Measurements from ENCODE around the gene PSTPIP1. TPM values are rescaled to one million over a fixed set of nuclear protein-coding genes. Genes with fewer than 3 reads are reported as not detected.

The PSTPIP1 gene
- polyA plus RNA-seq, 2 of the 4 experiments (the other 2 are of a cell fraction), result not detected

DNA sequence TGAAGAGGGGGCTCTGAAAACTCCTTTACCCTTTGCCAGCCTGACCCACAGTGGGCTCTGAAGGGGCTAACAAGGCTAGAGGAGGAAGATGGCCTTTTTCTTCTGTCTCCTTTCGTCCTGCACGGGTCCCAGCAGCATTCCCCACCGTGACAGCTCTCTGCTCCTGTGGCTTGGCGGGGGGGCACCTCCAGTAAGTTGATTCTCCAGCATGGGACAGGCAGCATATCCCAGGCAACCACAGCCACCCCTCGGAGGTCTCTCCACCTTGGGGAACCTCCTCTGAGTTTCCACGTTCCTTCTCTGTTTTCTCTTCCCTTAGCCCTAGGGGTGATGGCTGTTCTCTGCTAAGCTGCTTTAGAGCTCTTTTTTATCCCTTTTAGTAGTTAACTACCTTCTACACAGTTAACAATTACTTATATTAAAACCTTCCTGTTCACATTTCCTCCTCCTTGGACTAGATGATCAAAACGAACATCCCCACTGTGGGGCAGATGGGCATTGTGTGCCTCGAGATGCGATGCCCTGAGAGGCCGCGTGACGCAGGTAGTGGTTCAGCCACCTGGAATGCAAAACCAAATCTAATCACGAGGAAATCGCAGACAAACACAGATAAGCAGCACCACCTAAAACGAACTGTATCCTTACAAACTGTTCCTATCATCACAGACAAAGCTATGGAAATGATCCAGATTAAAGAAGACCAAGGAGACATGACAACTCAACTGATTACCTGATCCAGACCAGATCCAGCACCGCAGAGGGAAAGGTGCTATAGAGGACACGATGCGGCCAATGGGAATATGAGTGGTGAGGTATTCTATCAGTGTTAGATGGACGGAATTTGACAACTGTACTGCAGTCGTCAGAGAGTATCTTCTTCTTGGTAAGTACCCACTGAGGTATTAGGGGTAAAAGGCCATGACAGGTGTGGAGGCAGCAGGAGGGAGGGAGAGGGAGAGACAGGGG lies 48.3 kb downstream of the PSTPIP1 start:
- no peak overlapping the region for H3K27ac ChIP-seq
- TF ChIP-seq RNF2 (IDR thresholded peaks at IDR 0.05; ENCODE audit: borderline replicate concordance, low read depth) (no peak), REST (IDR thresholded peaks at IDR 0.05) (no peak), HOXB5 (CRISPR knock-in tag; IDR thresholded peaks at IDR 0.05) (no peak), NR3C1 (IDR thresholded peaks at IDR 0.05) (no peak), KDM1A (IDR thresholded peaks at IDR 0.05; ENCODE audit: low read depth) (no peak), HDAC2 (IDR thresholded peaks at IDR 0.05) (no peak)
- no peak; a peak in 1 of 6 replicates for ATAC-seq
- ChIA-PET POLR2A (no interaction called here), CTCF (interaction anchor here (0.6 to 4.8 kb wide), 4 partner anchors 7 to 102 kb away, joined by 3 to 29 read pairs (median 14); no protein-coding TSS in a partner anchor)
- no peak overlapping the region for H3K4me3 ChIP-seq
- 86% methylated on average over 20 of the region's 20 CpGs for WGBS (ENCODE audit: missing lambda C conversion rate)
- no peak overlapping the region for H3K4me2 ChIP-seq
- DNase-seq (ENCODE audit: low read depth in 1 of 2, low spot score in 1 of 2), result no peak
- no peak for FAIRE-seq
- no peaks in the 10 kb centered on the region for H3K9me3 ChIP-seq
- no peaks in the 10 kb centered on the region for H3K4me1 ChIP-seq

- DNase-seq (ENCODE audit: low read depth in 1 of 2, low spot score in 1 of 2) (no peak), FAIRE-seq (no peak), ATAC-seq (no peak)
- H3K4me2 ChIP-seq, result no peak overlapping the region
- CTCF ChIA-PET, result interaction anchor here (1.7 to 4.8 kb wide), 4 partner anchors 8 to 453 kb away, joined by 4 to 29 read pairs (median 14); no protein-coding TSS in a partner anchor
- POLR2A ChIA-PET, result interaction anchor here (0.9 kb wide), 1 partner anchor 27 kb away, joined by 4 read pairs; no protein-coding TSS in a partner anchor
- no peak overlapping the region for H3K27ac ChIP-seq
- TF ChIP-seq ATOH8 (CRISPR knock-in tag; IDR thresholded peaks at IDR 0.05; ENCODE audit: low read depth) (no peak), ZNF302 (CRISPR knock-in tag; IDR thresholded peaks at IDR 0.05) (no peak), ZSCAN20 (CRISPR knock-in tag; IDR thresholded peaks at IDR 0.05) (no peak), JUN (IDR thresholded peaks at IDR 0.05) (no peak), REST (IDR thresholded peaks at IDR 0.05) (no peak)
- H3K4me1 ChIP-seq, result no peaks in the 10 kb centered on the region
- H3K9me3 ChIP-seq, result no peaks in the 10 kb centered on the region
- H3K4me3 ChIP-seq, result no peak overlapping the region
- 82% methylated on average over 7 of the region's 7 CpGs for WGBS (ENCODE audit: missing lambda C conversion rate)
These were observed 49.5 kb downstream of the PSTPIP1 start for GRCh38 chr15:77044228-77045042.
